Nephron progenitor cell (in vitro differentiated cells): ENCODE measurements around the gene ARMC5.
A peak's percentile ranks its signal among the peaks of the same experiment; 100 is the strongest.

ENCODE experiments used
- DNase-seq: peaks from one replicate; pipeline ENCODE4 v3.0.0; 2021
- H3K27ac Mint-ChIP-seq: 2 replicates; pipeline ENCODE4 v1.8.0; 2021; ENCODE audit warnings: mild to moderate bottlenecking, moderate library complexity, mixed read lengths
- H3K27me3 Mint-ChIP-seq: 2 replicates; pipeline ENCODE4 v1.8.0; 2021; ENCODE audit warnings: mild to moderate bottlenecking, low read depth, mixed read lengths; ENCODE audit not compliant: poor library complexity
- H3K36me3 Mint-ChIP-seq: 2 replicates; pipeline ENCODE4 v1.8.0; 2021; ENCODE audit warnings: low read depth, mixed read lengths
- H3K4me1 Mint-ChIP-seq: 2 replicates; pipeline ENCODE4 v1.8.0; 2021; ENCODE audit warnings: mixed read lengths
- H3K4me3 Mint-ChIP-seq: 2 replicates; pipeline ENCODE4 v1.8.0; 2021; ENCODE audit warnings: mild to moderate bottlenecking, moderate library complexity, mixed read lengths
- H3K9me3 Mint-ChIP-seq: 2 replicates; pipeline ENCODE4 v1.8.0; 2021; ENCODE audit warnings: mild to moderate bottlenecking, moderate library complexity, mixed read lengths
- TF ChIP-seq, protein P1 (sequence below): fragments of 200-600 bp; sonication (generic); IDR thresholded peaks from 2 replicates; pipeline ENCODE4 v1.5.0; 2021; ENCODE audit warnings: antibody characterized with exemption

ARMC5 gene

DNA sequence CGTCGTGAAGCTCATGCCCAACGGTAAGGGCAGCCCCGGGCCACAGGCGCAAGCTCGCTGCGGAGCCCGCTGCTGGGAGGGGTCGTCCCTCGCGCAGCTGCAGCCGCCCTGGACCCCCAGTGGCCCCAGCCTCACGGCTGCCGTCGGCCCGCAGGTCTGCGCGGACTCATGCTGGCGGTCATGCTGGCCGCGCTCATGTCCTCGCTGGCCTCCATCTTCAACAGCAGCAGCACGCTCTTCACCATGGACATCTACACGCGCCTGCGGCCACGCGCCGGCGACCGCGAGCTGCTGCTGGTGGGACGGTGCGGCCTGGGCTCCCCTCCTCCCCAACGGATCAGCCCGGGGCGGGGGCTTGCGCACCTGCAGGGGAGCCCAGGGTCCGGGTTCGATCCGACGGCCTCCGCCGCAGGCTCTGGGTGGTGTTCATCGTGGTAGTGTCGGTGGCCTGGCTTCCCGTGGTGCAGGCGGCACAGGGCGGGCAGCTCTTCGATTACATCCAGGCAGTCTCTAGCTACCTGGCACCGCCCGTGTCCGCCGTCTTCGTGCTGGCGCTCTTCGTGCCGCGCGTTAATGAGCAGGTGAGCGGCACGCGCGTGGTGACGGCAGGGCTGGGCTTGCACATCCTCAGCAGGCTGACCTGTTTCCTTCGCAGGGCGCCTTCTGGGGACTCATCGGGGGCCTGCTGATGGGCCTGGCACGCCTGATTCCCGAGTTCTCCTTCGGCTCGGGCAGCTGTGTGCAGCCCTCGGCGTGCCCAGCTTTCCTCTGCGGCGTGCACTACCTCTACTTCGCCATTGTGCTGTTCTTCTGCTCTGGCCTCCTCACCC, 29.4 kb downstream of the ARMC5 start:
- Mint-ChIP-seq H3K4me3 (peak overlapping the region; percentile 82), H3K9me3 (no peaks in the 10 kb centered on the region), H3K36me3 (peaks cover 33% of the 10 kb centered on the region), H3K27me3 (peaks cover 58% of the 10 kb centered on the region), H3K27ac (no peak overlapping the region), H3K4me1 (peaks cover 13% of the 10 kb centered on the region)
- TF ChIP-seq, protein P1, sequence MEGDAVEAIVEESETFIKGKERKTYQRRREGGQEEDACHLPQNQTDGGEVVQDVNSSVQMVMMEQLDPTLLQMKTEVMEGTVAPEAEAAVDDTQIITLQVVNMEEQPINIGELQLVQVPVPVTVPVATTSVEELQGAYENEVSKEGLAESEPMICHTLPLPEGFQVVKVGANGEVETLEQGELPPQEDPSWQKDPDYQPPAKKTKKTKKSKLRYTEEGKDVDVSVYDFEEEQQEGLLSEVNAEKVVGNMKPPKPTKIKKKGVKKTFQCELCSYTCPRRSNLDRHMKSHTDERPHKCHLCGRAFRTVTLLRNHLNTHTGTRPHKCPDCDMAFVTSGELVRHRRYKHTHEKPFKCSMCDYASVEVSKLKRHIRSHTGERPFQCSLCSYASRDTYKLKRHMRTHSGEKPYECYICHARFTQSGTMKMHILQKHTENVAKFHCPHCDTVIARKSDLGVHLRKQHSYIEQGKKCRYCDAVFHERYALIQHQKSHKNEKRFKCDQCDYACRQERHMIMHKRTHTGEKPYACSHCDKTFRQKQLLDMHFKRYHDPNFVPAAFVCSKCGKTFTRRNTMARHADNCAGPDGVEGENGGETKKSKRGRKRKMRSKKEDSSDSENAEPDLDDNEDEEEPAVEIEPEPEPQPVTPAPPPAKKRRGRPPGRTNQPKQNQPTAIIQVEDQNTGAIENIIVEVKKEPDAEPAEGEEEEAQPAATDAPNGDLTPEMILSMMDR: no peak
- no peak for DNase-seq

DNA sequence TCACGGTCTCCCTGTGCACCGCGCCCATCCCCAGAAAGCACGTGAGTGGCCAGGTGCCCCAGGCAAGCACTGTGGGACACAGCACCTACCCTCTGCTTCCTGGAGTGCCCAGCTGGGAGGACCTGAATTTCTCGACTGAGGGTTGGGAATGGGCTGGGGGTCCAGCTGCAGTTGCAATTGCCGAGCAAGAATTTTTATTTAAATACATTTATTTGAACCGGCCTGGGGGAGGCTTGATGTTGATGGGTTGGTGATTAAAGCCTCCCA, 29.9 kb downstream of the ARMC5 start:
- H3K27me3 Mint-ChIP-seq: peaks cover 56% of the 10 kb centered on the region
- H3K4me3 Mint-ChIP-seq: peak overlapping the region; percentile 55
- H3K9me3 Mint-ChIP-seq: no peaks in the 10 kb centered on the region
- no peak for DNase-seq
- peaks cover 10% of the 10 kb centered on the region for H3K4me1 Mint-ChIP-seq
- TF ChIP-seq, protein P1: no peak
- no peak overlapping the region for H3K27ac Mint-ChIP-seq
- H3K36me3 Mint-ChIP-seq: peaks cover 33% of the 10 kb centered on the region

DNA sequence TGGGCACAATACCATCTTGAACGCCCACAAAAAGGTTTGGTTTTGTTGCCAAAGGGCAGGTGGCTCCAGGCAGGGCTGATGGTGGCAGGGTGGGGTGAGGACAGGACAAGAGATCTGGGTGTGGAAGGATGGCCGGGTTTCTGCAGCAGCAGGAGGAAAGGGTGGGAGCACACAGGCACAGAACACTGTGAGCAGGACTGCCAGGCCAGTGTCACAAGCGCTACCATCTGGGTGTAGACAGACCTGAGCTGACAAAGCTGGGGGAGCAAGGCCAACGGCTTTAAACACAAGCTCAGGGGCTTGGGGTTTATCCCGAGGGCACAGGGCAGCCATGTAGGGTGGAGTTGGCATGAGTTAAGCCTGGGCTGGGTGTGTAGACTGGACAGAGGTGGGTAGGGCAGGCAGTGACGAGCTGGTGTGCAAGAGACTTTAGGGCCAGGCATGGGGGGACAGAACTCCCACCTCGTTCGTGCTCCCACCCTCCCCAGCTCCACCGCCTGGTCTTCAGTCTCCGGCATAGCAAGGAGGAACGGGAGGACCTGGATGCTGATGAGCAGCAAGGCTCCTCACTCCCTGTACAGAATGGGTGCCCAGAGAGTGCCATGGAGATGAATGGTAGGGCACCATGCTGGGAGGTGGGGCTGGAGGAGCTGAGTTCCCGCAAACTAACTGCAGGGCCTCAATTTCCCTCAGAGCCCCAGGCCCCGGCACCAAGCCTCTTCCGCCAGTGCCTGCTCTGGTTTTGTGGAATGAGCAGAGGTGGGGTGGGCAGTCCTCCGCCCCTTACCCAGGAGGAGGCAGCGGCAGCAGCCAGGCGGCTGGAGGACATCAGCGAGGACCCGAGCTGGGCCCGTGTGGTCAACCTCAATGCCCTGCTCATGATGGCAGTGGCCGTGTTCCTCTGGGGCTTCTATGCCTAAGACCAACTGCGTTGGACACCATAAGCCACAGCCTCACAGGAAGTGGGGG, 30.6 kb downstream of the ARMC5 start:
- no peak overlapping the region for H3K27ac Mint-ChIP-seq
- TF ChIP-seq, protein P1: no peak
- peaks cover 33% of the 10 kb centered on the region for H3K36me3 Mint-ChIP-seq
- peak overlapping the region; percentile 56 for H3K4me3 Mint-ChIP-seq
- no peak for DNase-seq
- H3K4me1 Mint-ChIP-seq: peaks cover 4% of the 10 kb centered on the region
- H3K27me3 Mint-ChIP-seq: peaks cover 49% of the 10 kb centered on the region
- H3K9me3 Mint-ChIP-seq: no peaks in the 10 kb centered on the region

DNA sequence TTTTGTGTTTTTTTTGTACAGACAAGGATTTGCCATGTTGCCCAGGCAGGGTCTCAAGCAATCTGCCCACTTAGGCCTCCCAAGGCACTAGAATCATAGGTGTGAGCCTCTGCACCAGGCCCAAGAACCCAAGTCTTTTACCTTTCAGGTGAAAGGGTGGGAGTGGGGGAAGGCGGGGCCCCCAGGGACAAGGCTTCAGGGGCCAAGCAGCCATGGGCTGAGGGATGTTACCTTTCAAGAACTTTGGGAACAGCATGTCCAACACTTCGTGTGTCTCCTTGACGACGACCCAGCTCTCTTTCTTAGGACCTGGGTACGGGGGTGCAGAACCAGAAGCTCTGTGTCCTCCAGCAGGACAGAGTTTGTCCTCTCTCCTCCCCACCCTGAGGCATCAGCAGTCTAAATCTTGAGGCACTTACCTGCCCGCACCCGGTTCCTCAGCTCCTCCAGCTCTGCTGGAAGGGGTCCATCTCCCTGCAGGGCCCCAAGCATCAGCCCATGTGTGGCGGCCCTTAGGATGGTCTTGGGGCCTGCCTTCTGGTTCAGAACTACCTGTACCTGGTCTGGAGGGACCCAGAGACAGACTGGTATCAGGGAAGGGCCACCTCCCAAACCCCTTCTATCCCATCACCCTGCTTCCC, 32.6 kb downstream of the ARMC5 start:
- H3K27me3 Mint-ChIP-seq: peaks cover 29% of the 10 kb centered on the region
- no peak overlapping the region for H3K27ac Mint-ChIP-seq
- no peak for DNase-seq
- no peaks in the 10 kb centered on the region for H3K9me3 Mint-ChIP-seq
- TF ChIP-seq, protein P1: no peak
- H3K36me3 Mint-ChIP-seq: peaks cover 33% of the 10 kb centered on the region
- no peaks in the 10 kb centered on the region for H3K4me1 Mint-ChIP-seq
- no peak overlapping the region for H3K4me3 Mint-ChIP-seq

DNA sequence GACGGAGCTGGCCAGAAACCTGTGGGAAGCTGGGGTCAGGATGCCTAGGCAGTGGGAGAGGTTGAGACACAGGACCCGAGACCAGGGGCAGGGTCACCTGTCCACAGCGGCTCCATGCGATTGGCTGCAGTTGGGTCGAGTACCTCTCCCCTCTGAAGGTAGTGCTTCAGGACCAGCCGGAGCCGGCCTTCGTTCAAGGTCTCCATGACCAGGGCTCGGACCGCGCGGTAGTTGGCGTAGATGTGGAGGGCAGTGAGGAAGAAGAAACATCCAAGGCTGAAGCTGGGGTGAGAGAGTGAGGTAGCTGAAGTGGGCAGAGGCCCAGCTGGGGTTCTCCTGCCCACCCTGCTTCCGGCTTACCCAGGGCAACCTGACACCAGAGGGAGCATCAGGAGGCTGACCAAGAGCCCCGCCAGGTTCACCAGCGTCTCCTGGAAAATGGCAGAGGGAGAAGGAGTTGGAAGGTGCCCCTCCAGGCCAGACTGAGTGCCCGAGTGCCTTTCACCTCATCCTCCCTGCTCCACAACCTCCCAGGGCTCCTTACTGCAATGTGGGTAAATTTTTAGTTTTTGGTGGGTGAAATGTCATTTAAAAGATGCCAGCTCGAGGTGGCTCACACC, 34.3 kb downstream of the ARMC5 start:
- DNase-seq: no peak
- no peaks in the 10 kb centered on the region for H3K4me1 Mint-ChIP-seq
- H3K9me3 Mint-ChIP-seq: no peaks in the 10 kb centered on the region
- TF ChIP-seq, protein P1: no peak
- no peak overlapping the region for H3K4me3 Mint-ChIP-seq
- H3K36me3 Mint-ChIP-seq: peaks cover 45% of the 10 kb centered on the region
- H3K27me3 Mint-ChIP-seq: peaks cover 14% of the 10 kb centered on the region
- no peak overlapping the region for H3K27ac Mint-ChIP-seq
